Measurements from ENCODE around the gene PFN3.
"Not testable (repeated sequence)": the region's sequence is repeated elsewhere in the genome, so short reads cannot be mapped to it uniquely, and the experiment has no call there.

PFN3 gene

GRCh38 chr5:177393206-177393765 lies 7.2 kb downstream of the PFN3 start:
- no peak for DNase-seq (ENCODE audit: low read depth)

GRCh38 chr5:177392765-177393164 lies 7.7 kb downstream of the PFN3 start:
- no peak for DNase-seq (ENCODE audit: low read depth)

GRCh38 chr5:177390363-177391300 lies 9.8 kb downstream of the PFN3 start:
- peak; percentile 71 for DNase-seq (ENCODE audit: low read depth)

GRCh38 chr5:177389241-177390169 lies 11.0 kb downstream of the PFN3 start:
- DNase-seq (ENCODE audit: low read depth), result peak; percentile 93

GRCh38 chr5:177388521-177389052 lies 11.9 kb downstream of the PFN3 start:
- no peak for DNase-seq (ENCODE audit: low read depth)

GRCh38 chr5:177387405-177387804 lies 13.1 kb downstream of the PFN3 start:
- no peak for DNase-seq (ENCODE audit: low read depth)

GRCh38 chr5:177386542-177386941 lies 13.9 kb downstream of the PFN3 start:
- no peak for DNase-seq (ENCODE audit: low read depth)

GRCh38 chr5:177385720-177386119 lies 14.7 kb downstream of the PFN3 start:
- no peak for DNase-seq (ENCODE audit: low read depth)

GRCh38 chr5:177384134-177384533 lies 16.3 kb downstream of the PFN3 start, which contains the start of gene SLC34A1:
Gene SLC34A1, plus strand, starts transcription at chr5:177384434. Its CDS starts 1,308 bp downstream, at chr5:177385742.
- no peak for DNase-seq (ENCODE audit: low read depth)

- no peak for DNase-seq (ENCODE audit: low read depth)
Measured at GRCh38 chr5:177383181-177383580, 17.3 kb downstream of the PFN3 start.

GRCh38 chr5:177382423-177383029 lies 17.9 kb downstream of the PFN3 start:
- DNase-seq (ENCODE audit: low read depth), result peak; percentile 21

- no peak for DNase-seq (ENCODE audit: low read depth)
Measured at GRCh38 chr5:177380805-177381126, 19.7 kb downstream of the PFN3 start.

GRCh38 chr5:177378884-177379883 lies 21.3 kb downstream of the PFN3 start:
- DNase-seq (ENCODE audit: low read depth), result peak; percentile 97

- DNase-seq (ENCODE audit: low read depth), result no peak
Measured at GRCh38 chr5:177377851-177378776, 22.3 kb downstream of the PFN3 start.

- DNase-seq (ENCODE audit: low read depth), result no peak
Measured at GRCh38 chr5:177376107-177376506, 24.4 kb downstream of the PFN3 start.

GRCh38 chr5:177375516-177375915 lies 24.9 kb downstream of the PFN3 start:
- DNase-seq (ENCODE audit: low read depth), result not testable (repeated sequence)

- DNase-seq (ENCODE audit: low read depth), result no peak
Measured at GRCh38 chr5:177374211-177374610, 26.2 kb downstream of the PFN3 start.

- no peak for DNase-seq (ENCODE audit: low read depth)
Measured at GRCh38 chr5:177373806-177374205, 26.7 kb downstream of the PFN3 start.

- no peak for DNase-seq (ENCODE audit: low read depth)
Measured at GRCh38 chr5:177372910-177373309, 27.6 kb downstream of the PFN3 start.
